GM10266 (cell line): ENCODE measurements around the gene KCNQ1.

Experiments
- DNase-seq: peaks from one replicate; pipeline ENCODE4 v3.0.0; 2012; ENCODE audit errors: extremely low spot score
- CTCF ChIP-seq: IDR thresholded peaks from 2 replicates; pipeline ENCODE4 v1.5.1; 2012; ENCODE audit warnings: mild to moderate bottlenecking, low read depth; ENCODE audit not compliant: control insufficient read depth, insufficient read depth; ENCODE audit errors: missing control alignments

KCNQ1 gene

GRCh38 chr11:2582351-2582945 lies 137.6 kb downstream of the KCNQ1 start:
- no peak for DNase-seq
- TF ChIP-seq CTCF = no peak

GRCh38 chr11:2582946-2583604 lies 138.3 kb downstream of the KCNQ1 start:
- TF ChIP-seq CTCF = no peak
- DNase-seq = no peak

GRCh38 chr11:2583605-2583958 lies 138.8 kb downstream of the KCNQ1 start:
- DNase-seq = no peak
- no peak for TF ChIP-seq CTCF

GRCh38 chr11:2584434-2584811 lies 139.6 kb downstream of the KCNQ1 start:
- DNase-seq = no peak

GRCh38 chr11:2584812-2585565 lies 140.2 kb downstream of the KCNQ1 start:
- TF ChIP-seq CTCF = no peak
- no peak for DNase-seq

More at GRCh38 chr11:2584434-2584811, 139.6 kb downstream of the KCNQ1 start:
- no peak for TF ChIP-seq CTCF

- no peak for TF ChIP-seq CTCF
- no peak for DNase-seq
Observed at GRCh38 chr11:2585566-2586086, 140.8 kb downstream of the KCNQ1 start.
